A673 (cell line): ENCODE results near the gene GNG12.
"Not testable (repeated sequence)": the region's sequence is repeated elsewhere in the genome, so short reads cannot be mapped to it uniquely, and the experiment has no call there.

ENCODE experiments used
- EZH2 ChIP-seq: fragments of 200-600 bp; sonication (generic); IDR thresholded peaks from 2 replicates; pipeline ENCODE4 v1.6.1; 2017; ENCODE audit warnings: borderline replicate concordance, low read depth, mild to moderate bottlenecking, mixed read lengths, antibody characterized with exemption, low read length; ENCODE audit not compliant: poor library complexity, severe bottlenecking
- TF ChIP-seq, protein P1 (sequence below): fragments of 300-800, 200-600 bp; sonication (generic); conservative IDR thresholded peaks from 2 replicates; pipeline ENCODE4 v1.5.1; 2017; ENCODE audit warnings: low read depth, mild to moderate bottlenecking, antibody characterized with exemption, low read length, moderate library complexity, mixed read lengths

DNA sequence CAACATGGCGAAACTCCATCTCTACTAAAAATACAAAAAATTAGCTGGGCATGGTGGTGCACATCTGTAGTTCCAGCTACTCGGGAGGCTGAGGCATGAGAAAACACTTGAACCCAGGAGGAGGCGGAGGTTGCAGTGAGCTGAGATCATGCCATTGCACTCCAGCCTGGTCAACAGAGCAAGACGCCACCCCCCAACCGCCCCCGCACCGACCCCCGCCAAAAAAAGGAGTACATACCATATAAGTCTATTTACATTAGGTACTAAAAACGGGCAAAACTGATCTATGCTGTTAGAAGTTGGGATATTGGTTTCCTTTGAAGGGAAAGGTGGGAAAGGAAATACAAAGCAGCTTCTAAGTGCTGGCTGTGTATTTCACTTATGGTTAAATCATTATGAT lies 103.0 kb downstream of the GNG12 start:
- TF ChIP-seq, protein P1, sequence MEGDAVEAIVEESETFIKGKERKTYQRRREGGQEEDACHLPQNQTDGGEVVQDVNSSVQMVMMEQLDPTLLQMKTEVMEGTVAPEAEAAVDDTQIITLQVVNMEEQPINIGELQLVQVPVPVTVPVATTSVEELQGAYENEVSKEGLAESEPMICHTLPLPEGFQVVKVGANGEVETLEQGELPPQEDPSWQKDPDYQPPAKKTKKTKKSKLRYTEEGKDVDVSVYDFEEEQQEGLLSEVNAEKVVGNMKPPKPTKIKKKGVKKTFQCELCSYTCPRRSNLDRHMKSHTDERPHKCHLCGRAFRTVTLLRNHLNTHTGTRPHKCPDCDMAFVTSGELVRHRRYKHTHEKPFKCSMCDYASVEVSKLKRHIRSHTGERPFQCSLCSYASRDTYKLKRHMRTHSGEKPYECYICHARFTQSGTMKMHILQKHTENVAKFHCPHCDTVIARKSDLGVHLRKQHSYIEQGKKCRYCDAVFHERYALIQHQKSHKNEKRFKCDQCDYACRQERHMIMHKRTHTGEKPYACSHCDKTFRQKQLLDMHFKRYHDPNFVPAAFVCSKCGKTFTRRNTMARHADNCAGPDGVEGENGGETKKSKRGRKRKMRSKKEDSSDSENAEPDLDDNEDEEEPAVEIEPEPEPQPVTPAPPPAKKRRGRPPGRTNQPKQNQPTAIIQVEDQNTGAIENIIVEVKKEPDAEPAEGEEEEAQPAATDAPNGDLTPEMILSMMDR, result not testable (repeated sequence)
- not testable (repeated sequence) for TF ChIP-seq EZH2
